SW 1271 (cell line): ENCODE measurements around the gene KCTD1.

Experiments
- DNase-seq, 2 experiments: peaks; one replicate each; lab custom pipeline; 2025; lab: John Stamatoyannopoulos, UW

The KCTD1 gene

DNA sequence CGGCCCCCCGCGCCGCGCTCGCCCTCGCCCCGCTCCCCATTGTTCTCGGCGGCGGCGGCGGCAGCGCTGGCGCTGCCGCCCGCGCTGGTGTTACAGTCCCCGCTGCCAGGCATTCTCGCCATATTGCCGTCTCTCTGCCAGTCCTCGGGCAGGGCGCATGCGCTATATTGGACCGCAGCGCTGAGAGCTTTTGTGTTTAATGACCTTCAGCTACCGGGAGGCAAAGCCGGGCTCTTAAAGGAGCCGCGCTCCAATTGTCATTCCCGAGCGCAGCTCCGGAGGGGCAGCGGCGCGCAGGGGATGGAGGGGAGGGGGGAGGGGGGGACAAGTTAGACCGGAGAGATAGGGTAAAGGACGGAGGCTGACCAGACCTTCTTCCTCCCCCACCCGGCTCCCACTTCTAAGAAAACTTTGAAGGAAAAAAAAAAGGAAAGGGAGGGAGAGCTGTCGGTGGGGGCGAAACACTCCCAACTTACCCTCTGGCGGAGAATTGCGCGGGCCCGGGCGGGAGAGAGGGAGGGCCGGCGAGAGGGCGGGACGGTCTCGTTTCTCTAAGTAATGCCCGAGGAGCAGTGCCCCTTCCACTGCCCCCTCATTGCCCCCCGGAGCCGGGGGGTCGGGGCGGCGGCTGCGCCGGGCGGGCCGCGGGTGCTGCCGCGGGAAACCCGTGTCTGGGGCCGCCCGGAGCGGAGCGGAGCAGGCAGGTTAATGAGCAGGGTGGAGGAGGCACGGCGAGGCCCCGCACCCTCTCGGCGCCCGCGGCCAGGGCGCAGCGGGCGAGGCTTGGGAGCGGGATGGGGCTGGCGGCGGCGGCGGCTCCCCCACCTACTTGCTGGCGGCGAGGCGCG is at the start of gene KCTD1:
TSS of gene KCTD1 (minus strand) at position 139 of the 848 bp plus-strand sequence. CDS start at position 122, 17 bp downstream.
- DNase-seq = peak; percentile 33 to 75

DNA sequence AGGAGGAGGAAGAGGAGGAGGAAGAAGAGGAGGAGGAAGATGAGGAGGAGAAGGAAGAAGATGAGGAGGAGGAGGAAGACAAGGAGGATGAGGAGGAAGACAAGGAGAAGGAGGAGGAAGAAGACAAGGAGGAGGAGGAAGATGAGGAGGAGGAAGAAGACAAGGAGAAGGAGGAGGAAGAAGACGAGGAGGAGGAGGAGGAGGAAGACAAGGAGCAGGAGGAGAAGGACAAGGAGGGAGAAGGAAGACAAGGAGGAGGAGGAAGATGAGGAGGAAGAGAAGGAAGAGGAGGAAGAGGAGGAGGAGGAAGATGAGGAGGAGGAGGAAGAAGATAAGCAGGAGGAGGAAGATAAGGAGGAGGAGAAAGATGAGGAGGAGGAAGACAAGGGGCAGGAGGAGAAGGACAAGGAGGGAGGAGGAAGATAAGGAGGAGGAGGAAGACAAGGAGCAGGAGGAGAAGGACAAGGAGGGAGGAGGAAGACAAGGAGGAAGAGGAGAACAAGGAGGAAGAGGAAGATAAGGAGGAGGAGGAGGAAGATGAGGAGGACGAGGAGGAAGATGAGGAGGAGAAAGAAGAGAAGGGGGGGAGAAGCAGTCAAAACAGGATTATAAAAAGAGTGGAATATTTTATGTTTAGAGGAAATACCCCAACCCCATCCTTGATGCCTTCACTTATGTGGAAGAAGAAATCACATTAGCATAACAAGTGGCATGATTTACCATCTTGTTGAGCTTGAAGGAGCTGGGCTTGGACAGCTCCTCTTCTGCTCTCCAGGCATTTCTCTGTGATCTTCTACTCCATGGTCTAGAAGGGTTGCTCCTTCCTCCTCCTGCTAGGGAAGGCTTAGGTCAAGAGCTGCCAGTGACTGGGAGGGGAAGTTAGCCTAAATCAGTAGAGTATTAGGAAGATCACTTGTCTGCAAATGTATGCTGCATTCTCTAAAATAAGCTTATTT is 45.3 kb upstream of the KCTD1 start:
- DNase-seq = no peak

DNA sequence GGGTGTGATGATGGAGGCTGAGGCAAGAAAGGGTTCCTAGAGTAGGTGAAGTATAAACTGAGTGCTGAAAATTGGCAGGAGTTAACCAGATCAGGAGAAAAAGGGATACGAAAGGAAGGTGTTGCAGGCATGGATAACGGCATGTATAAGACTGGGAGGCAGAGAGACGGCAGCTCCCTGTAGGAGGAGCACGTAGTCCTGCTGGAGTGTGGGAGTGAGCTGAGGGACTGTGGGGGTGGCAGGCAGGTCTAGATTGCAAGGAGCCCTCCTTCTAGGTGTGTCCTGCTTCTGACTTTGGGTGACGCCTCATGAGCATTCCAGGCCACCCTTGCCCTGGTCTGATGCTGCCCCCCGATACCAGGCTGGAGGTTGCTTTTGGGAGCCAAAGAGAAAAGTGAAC is 36.4 kb upstream of the KCTD1 start:
- DNase-seq = no peak

DNA sequence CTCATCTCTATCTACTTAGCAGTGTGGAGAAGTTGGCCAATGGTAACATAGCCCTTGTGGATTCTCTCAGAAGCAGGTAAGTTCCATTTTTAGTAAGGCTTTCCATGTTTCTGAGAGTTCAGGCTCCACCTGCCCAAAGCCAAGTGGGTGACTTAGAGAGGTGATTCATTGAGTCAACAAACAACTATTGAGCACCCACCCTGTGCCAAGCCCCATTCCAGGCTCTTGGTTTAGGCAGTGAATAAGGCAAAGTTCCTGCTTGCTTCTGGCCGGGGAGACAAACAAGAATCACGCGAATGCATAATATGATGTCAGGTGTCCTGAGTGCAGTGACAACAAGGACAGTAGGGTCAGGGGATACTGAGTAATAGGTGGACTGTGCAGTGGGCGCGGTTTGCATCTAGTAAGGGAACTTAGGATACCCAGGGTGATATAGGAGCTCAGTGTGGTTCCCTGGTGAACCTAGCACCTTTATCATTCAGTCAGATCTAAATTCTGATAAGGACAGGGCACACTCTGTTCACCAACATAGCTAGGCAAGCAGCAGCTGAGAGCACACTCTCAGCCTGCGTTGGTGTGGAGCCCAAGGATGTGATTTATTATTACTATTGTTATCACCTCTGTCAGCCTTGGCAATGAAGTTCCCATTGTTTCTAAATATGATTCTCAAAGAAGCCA is 31.7 kb upstream of the KCTD1 start:
- DNase-seq = no peak

DNA sequence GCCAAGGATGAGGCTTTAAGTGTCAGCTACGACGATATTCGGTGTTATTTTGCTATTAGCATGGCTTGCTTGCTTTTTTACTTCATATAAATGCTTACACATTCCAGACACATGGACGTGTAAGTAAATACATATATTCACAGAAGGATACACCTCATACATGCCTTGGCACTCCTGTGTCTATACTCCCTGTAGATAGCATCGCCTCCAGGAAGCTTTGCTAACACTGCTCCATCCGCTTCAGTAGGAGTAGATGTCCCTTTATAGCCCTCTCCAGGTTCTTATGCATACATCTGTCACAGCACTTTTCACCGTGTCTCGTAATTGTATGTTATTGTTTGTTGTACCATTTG is 27.5 kb upstream of the KCTD1 start:
- DNase-seq = no peak

DNA sequence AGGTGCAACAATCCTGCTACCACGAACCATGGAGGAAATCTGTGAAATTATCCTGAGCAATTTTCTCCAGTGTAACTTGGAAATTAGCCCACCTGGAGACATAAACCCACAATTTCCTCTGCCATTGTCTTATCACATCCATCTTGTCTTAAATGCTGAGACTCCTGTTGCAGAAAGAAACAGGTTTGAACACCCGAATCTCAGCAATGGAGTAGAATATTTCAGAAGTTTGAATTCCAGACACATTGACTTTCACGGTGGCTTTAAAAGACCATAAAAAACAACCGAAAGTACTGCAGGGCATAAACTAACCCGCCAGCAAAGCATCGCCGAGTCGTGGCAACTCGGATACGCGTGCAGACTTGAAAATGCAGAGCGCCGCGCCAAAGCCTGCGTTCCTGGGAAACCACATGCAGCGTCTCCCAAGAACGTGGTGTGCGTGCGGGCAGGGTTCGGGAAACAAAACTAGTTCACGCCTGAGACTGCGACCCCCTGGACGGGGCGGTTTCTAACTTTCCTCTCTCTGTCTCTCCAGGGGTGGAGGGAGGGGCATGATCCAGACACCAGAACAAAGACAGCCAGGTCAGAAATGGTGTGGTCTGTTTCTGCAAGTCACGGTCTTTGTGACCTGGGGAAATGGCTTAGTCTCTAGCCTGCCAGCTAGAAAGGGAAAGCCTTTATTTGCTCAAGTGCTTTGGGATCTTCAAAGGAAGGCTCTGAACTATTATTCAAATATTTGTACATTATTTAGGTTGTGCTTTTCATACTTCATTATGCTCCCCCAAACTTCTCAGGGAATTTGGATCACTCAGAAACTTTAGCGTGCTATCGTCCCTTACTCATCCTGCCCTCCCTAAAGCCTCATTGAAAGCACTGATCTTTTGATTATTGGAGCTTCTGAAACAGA is 26.9 kb upstream of the KCTD1 start:
- DNase-seq = no peak

DNA sequence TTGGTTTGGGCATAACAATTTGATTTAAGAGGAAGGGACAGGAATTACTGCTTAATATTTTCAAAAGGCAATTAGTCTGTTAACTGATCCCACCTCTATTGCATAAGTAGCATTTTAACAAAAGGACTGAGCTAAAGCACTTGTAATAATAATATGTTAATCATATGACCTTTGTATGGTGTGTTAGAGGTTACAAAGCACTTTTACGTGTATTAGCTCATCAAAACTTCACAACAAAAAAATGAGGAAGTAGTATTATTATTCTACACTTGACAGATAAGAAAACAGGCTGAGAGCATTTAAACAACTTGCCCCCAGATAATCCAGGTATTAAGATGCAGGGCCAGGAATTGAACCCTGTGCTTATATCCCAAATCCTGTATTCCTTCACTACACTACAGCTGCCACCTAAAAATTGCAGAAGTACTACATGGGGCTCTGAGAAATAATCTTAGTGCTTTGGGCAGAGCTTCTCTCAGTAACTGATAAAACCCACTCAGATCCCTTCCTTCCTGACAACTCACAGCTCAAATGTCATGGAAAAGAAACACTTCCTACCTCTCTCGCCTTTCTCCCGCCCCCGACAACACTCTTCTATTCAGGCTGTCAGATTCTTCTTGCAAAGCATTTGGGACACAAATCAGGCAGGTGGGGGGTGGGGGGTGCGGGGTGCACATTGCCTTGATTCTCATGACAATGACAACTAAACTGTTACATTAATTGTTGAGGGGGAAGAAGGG is 20.7 kb upstream of the KCTD1 start:
- no peak for DNase-seq

DNA sequence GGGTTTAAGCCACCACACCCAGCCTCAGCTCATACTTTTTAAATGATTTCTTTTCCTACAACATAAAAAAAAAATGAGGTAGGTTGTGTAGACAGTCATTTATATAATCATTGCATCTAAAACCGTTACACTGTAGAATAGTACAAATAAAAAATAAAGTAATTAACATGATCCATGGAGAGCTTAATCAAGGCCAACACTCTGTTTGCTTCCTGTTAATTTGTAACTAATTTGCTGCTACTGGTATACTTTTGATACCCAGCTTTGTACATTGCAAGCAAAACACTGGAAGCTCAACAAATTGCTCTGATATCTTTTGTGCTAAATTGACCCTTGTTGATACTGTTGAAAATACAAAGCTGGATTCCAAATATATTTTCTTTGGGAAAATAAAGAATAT is 20.2 kb upstream of the KCTD1 start:
- no peak for DNase-seq

DNA sequence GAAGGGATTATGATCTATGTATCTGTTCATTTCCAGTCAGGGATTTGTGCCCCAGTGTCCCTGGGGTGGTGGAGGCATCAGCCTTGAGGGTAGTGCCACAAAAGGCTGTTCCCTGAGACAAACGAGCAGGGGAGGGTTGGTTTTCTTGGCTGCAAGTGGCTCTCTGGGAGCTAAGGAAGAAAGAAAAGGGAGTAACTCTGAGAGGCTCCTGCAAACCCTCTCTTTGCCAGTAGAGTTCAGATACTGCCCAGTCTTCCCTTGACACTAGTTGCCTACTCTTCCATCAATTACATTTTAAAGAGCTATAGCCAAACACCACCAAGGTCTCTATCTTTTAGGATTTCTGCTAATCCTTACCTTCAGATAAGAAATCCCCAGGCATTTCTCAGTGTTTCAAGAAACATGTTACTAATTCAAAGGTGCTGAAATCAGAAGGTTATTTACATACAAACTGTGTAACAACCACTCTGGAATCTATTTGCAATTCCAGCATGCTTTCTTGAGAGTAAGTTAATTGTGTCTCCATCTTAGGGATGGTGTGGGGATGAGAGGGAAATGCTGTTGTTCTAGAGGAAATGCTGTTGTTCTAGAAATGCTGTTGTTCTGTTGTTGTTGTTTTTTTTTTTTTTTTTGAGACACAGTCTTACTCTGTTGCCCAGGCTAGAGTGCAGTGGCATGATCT is 18.7 kb upstream of the KCTD1 start:
- no peak for DNase-seq

DNA sequence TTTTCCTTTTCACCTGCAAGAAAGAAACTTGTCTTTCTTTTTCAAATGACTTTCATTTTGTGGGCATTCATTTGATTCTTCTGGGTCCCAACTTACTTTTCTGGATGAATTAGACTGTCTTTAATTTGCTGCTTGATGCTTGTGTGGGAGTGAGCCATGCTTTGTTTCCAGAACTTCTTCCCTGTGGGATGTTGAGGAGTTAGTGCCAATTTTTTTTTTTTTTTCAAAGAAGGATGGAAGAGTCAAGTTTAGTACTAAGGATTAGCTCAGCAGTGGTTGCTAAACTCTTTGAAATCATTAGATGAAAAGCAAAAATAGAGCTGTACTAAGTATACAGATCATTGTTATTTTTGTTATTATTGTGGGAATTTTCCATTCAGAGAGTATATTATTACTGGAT is 17.2 kb upstream of the KCTD1 start:
- DNase-seq = no peak

DNA sequence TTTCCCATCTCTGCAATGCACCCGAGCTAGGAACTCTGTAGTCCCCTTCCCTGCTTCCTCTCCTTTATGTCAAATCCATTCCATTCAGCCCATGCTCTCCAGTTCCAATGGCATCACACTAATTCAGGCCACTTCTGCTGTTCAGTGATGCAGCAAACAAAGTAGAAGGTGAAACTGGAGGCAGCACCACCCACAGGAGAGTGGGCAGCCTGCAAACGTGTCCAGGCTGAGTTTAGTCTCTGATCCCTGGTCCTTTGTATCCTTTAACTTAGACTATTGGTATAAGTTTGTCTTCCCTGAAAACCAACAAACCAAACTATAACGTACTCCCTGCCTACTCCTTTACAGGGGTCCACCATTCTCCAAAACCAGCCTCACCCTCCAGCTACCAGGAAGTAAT is 14.7 kb upstream of the KCTD1 start:
- DNase-seq = no peak

DNA sequence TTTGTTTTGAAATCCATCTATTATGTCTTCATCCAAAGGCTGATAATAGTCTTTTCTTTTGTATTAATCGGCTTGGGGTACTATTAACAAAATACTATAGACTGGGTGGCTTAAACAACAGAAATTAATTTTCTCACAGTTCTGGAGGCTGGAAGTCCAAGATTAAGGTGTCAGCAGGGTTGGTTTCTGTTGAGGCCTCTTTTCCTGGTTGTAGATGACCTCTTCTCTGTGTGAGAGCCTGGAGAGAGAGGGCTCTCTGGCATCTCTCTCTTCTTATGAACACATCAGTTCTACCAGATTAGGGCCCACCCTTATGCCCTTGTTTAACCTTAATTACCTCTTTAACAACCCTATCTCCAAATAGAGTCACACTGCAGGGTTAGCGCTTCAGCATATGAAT is 14.2 kb upstream of the KCTD1 start:
- DNase-seq = no peak

DNA sequence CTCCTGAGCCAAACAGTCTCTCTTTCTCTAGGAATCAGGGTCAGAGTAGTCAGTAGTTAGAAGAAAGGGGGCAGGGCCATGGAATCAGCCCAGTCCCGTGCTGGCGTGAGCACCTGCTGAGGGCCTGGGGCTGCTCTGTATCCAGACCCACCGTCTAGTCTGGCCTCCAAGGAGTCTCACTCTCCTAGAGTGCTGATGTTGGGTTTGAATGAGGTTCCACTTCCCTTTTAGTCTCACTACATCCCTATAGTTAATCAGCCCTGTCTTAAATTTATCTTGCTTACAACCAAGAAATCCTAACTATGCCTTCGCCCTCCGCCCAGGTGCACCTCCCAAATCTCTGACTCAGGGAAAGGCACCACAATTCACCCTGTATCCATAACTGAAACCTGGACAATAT is 13.4 kb upstream of the KCTD1 start:
- no peak for DNase-seq

DNA sequence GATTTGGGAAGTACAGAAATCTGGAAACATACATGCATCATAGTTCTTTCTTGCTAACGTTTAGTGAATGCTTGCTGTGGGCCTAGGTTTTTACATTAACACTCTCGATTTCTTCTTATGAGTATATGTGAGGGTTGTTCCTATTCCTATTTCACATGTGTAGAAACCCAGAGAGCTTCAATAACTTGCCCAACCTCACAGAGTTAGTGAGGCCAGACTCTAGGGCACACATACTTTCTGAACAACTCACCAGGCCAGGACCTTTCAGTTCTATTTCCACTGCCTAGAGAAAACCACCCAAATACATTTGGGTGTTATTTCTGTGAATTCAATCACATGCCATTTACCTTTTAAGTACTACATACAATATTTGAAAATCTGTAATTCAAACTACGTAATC is 8.2 kb upstream of the KCTD1 start:
- no peak for DNase-seq

DNA sequence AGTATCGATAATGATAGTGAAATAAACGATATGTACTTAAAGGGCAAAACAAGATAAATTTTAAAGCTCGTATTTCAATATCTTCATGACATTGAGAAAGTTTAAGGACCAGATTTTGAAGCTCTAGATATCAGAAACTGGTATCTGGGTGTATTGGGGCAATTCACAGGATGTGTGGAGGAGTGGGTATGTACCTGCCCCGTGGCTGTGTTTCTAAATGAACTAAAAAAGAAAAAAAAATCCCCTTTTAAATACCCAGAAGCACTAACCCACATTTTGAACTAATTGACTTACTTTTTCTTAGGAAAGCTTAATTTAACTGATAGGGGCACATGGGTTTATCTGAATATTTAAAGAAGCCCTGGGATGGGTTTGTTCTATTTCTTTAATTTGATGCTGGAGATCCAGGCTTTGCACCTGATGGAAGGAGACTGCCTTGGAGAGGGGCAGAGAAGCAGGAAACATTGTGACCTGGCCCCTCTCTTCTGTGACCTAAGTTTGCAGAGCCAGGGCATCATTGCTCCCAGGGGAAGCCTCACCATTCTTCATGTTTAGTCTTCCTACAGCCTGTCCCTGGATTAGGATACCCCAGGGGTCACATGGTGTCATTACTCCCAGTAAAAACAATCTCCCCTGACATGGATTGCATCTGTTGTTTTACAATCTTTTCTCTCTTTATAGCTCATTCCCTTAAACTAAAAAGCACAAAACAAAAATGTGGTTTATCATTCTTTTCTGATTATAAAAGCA is 7.6 kb upstream of the KCTD1 start:
- DNase-seq = no peak

DNA sequence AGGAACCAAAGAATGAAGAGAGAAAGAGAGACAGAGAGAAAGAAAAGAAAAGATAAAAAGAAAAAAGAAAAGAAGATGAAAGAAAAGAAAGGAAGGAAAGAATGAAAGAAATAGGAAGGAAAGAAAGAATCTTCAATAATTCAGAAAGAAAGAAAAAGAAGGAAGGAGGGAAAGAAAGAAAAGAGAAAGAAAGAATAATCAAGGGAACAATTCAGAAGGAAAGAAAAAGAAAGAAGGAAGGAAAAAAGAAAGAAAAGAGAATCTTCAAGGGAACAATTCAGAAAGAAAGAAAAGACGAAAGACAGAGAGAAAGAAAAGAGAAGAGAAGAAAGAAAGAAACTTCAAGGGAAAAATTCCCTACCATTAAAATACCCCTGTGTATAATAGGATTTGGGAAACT is 5.6 kb upstream of the KCTD1 start:
- DNase-seq = no peak

DNA sequence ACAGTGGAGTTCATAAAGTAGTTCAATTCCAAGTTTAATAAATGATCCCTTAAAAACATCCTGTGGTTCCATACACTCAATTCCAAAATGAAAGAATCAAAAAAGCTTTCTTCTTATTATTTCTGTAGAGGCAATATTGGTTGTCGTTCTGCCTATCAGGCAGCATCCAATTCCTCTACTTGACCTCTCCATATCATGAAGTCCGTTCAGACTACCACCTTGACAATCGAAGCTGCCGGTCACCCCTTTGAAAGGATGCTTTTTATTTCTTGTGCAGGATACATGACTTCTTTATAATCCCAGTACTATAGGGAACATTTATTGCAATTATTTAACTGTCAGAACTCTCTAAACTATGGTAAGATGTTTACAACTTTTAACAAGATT is 3.3 kb upstream of the KCTD1 start:
- DNase-seq = no peak

DNA sequence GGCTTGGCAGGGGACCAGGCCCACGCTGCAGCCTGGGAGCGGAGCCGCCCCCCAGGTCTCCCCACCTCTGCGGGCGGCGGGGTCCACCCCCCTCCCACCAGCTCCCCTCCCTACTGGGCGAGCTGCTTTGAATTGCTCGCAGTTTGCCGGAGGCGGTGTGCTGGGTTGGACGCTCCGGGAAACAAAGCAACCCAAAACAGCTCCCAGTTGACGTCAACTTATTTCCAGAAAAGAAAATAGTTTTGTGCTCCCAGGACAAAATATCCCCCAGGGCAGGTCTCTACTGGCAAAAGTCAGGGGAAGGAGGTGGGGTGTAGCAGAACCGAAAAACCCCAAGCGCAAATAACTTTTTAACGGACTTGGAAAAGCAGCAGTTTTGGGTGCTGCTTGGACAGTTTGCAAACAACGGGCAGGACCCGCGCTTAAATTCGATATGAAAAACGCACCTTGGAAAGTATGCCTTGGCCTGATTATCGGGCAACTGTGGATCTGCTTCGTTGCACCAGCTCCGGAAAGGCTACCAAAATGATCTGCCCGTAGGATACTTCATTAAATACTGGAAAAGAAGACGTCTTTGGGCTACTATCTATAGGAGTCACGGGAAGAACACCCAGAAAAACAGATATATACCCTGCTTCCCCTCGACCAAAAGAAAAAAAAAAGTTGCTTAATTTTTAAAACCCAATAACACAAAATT is 2.8 kb upstream of the KCTD1 start:
- DNase-seq = no peak
